IPS-15b (cell line): ENCODE results near the gene RAB11FIP4.

ENCODE experiments used
- H3K27me3 ChIP-seq: one replicate; pipeline ENCODE4 v1.6.1; 2013; ENCODE audit warnings: low read length; ENCODE audit not compliant: control insufficient read depth, insufficient read depth
- H3K36me3 ChIP-seq: one replicate; pipeline ENCODE4 v1.6.1; 2013; ENCODE audit warnings: low read length; ENCODE audit not compliant: control insufficient read depth, insufficient read depth
- H3K4me1 ChIP-seq: one replicate; pipeline ENCODE4 v1.6.1; 2013; ENCODE audit warnings: mild to moderate bottlenecking, low read length; ENCODE audit not compliant: control insufficient read depth, insufficient read depth
- H3K4me3 ChIP-seq: one replicate; pipeline ENCODE4 v1.5.1; 2013; ENCODE audit warnings: low read depth, low read length
- H3K9ac ChIP-seq: one replicate; pipeline ENCODE4 v1.6.1; 2013; ENCODE audit warnings: low read depth, mild to moderate bottlenecking, low read length
- H3K9me3 ChIP-seq: one replicate; pipeline ENCODE4 v1.6.1; 2013; ENCODE audit warnings: mild to moderate bottlenecking, low read length; ENCODE audit not compliant: control insufficient read depth, insufficient read depth

The RAB11FIP4 gene

DNA sequence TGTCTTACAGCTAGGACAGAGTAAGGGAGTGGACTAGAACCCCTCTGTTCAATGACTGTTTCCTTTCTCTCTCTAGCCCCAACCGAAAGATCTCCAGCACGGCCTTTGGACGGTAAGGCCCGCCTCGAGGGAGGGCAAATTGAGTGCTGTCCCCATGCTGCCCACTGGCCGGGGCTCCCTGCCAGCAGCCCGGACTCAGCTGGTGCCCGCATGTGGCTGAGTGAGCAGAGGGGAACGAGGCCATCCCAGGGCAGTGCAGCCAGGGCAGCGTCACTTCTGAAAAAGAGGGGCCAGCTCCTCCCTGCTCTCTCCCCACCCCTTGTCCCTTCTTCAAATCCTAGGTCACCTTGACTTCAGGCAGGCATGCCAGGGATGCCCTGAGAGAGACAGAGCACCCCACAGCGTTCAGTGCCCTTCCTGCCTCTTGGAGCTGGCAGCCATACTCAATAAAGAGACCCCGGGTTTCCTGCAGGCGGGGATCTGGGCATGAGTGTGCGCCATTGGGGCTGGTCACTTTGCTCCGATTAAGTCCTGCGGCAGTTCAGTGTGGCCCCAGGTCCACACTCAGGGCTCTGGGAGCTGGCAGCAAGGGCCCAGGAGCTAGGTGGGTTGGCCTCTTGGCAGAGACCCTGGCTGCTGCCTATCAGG lies 130.9 kb downstream of the RAB11FIP4 start:
- Histone ChIP-seq H3K9ac (no peak overlapping the region), H3K9me3 (no peaks in the 10 kb centered on the region), H3K4me3 (no peak overlapping the region), H3K27me3 (no peaks in the 10 kb centered on the region), H3K4me1 (no peaks in the 10 kb centered on the region), H3K36me3 (peaks cover 28% of the 10 kb centered on the region)

DNA sequence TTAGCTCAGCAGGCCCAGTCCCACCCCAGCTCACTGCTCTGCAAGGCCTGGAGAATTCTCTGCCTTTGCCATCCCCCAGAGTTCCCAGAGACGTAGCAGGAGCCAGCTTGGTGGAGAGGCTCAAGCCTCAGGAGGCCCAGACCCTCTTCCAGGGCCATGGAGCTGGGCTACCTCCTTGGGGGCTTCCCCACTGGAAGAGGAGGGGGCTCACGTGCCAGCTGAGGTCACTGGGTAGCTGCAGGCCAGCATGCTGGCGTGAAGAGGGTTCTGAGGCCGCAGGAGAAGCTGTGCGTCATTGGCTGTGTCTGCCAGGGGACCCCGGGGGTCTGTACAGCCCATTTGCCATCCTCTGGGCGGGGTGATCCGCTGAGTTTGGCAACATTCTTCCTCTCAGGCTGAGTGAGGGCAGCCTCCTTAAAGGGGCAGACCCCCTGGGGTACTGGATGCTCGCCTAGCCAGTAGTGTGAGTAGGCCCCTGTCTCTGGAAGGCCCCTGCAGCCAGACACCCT lies 131.6 kb downstream of the RAB11FIP4 start:
- no peaks in the 10 kb centered on the region for H3K4me1 ChIP-seq
- no peaks in the 10 kb centered on the region for H3K27me3 ChIP-seq
- H3K4me3 ChIP-seq = no peak overlapping the region
- H3K36me3 ChIP-seq = peaks cover 28% of the 10 kb centered on the region
- H3K9ac ChIP-seq = no peak overlapping the region
- no peaks in the 10 kb centered on the region for H3K9me3 ChIP-seq

DNA sequence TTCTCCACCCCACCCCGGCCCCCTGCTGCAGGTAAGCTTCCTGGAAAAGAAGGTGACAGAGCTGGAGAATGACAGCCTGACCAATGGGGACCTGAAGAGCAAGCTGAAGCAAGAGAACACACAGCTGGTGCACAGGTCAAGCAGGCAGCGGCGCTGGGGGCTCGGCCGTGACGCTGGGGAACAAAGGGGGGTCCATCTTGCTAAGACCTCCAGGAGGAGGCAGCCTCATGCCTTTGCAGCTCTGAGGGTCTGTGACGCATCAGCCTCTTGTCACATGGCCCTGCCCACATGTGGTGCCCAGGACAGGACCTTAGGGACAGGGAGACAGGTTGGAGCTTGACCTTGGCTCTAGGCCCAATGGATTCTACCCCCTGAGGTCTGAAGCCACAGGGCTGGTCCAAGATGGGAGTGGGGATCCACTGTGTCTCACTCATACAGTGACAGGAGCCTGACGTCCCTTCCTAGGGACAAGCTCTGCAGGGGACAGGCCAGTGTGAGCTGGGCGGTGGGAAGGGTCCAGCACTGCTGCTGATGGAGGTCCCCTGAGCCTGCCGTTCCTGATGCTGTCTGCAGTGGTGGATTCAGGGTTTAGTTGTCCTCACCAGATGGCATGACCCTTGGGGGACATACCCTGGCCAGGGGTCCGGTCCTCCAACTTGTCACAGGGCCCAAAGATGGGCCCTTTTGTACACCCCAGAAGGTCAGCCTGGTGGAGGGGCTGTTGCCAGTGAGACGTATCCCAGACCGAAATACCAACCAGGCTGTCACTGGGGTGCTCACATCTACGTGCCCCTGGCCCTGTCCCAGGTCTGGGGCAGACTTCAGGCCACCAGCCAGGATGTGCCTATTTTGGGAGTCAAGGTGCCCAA lies 132.6 kb downstream of the RAB11FIP4 start:
- Histone ChIP-seq H3K27me3 (no peaks in the 10 kb centered on the region), H3K36me3 (peaks cover 39% of the 10 kb centered on the region), H3K9me3 (no peaks in the 10 kb centered on the region), H3K4me1 (no peaks in the 10 kb centered on the region), H3K9ac (no peak overlapping the region), H3K4me3 (no peak overlapping the region)

- Histone ChIP-seq H3K36me3 (peaks cover 47% of the 10 kb centered on the region), H3K4me3 (no peak overlapping the region), H3K9me3 (no peaks in the 10 kb centered on the region), H3K9ac (no peak overlapping the region), H3K27me3 (no peaks in the 10 kb centered on the region), H3K4me1 (no peaks in the 10 kb centered on the region)
Measured at GRCh38 chr17:31524926-31525800, 133.7 kb downstream of the RAB11FIP4 start.

GRCh38 chr17:31525801-31526549 lies 134.5 kb downstream of the RAB11FIP4 start:
- no peaks in the 10 kb centered on the region for H3K27me3 ChIP-seq
- H3K4me1 ChIP-seq = no peaks in the 10 kb centered on the region
- peaks cover 53% of the 10 kb centered on the region for H3K36me3 ChIP-seq
- no peaks in the 10 kb centered on the region for H3K9me3 ChIP-seq
- H3K4me3 ChIP-seq = no peak overlapping the region
- H3K9ac ChIP-seq = no peak overlapping the region

- Histone ChIP-seq H3K27me3 (no peaks in the 10 kb centered on the region), H3K9ac (no peak overlapping the region), H3K4me1 (no peaks in the 10 kb centered on the region), H3K36me3 (peaks cover 62% of the 10 kb centered on the region), H3K4me3 (no peak overlapping the region), H3K9me3 (no peaks in the 10 kb centered on the region)
Measured at GRCh38 chr17:31527606-31528005, 136.1 kb downstream of the RAB11FIP4 start.

DNA sequence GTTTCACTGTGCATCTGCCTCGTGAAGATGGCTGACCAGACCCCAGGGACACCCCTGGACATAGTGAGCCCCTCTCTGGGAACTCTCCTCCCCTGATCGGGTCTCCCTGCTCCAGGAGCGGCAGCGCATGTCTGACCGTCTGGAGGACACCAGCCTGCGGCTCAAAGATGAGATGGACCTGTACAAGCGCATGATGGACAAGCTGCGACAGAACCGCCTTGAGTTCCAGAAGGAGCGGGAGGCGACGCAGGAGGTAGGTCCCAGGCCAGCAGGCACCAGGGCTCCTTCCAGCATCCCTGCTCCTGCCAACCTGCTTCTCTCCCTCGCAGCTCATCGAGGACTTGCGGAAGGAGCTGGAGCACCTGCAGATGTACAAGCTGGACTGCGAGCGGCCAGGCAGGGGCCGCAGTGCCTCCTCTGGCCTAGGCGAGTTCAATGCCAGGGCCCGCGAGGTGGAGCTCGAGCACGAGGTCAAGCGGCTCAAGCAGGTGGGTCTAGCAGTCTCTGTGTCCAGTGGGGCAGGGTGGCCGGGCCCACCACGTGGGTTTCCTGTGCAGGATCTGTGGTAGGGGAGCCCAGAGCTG lies 136.9 kb downstream of the RAB11FIP4 start:
- Histone ChIP-seq H3K9me3 (no peaks in the 10 kb centered on the region), H3K9ac (no peak overlapping the region), H3K4me1 (no peaks in the 10 kb centered on the region), H3K36me3 (peaks cover 56% of the 10 kb centered on the region), H3K4me3 (no peak overlapping the region), H3K27me3 (no peaks in the 10 kb centered on the region)

DNA sequence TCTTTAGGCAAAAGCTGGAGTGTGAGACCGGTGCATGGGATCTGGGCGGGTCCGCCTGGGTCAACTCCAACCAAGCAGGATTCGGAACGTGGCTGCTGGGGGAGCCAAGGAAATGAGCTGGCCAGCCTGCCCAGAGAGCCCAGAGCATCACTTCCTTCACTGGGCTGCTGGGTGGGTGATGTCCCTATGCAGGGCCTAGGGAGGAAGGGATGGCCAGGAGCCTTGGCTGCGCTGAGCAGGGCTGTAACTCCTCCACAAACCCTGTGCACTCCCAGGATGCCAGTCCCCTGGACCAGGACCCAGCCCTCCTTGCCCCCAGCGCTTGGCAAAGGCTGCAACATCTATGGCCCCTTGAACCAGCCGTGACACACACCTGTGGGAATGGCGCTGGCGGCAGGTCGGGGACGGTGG lies 138.4 kb downstream of the RAB11FIP4 start:
- H3K27me3 ChIP-seq = no peaks in the 10 kb centered on the region
- no peak overlapping the region for H3K4me3 ChIP-seq
- H3K4me1 ChIP-seq = no peaks in the 10 kb centered on the region
- H3K9ac ChIP-seq = no peak overlapping the region
- H3K9me3 ChIP-seq = no peaks in the 10 kb centered on the region
- H3K36me3 ChIP-seq = peaks cover 41% of the 10 kb centered on the region

- Histone ChIP-seq H3K9ac (no peak overlapping the region), H3K4me1 (no peaks in the 10 kb centered on the region), H3K9me3 (no peaks in the 10 kb centered on the region), H3K4me3 (no peak overlapping the region), H3K27me3 (no peaks in the 10 kb centered on the region), H3K36me3 (peaks cover 41% of the 10 kb centered on the region)
Measured at GRCh38 chr17:31530391-31530985, 139.0 kb downstream of the RAB11FIP4 start.

DNA sequence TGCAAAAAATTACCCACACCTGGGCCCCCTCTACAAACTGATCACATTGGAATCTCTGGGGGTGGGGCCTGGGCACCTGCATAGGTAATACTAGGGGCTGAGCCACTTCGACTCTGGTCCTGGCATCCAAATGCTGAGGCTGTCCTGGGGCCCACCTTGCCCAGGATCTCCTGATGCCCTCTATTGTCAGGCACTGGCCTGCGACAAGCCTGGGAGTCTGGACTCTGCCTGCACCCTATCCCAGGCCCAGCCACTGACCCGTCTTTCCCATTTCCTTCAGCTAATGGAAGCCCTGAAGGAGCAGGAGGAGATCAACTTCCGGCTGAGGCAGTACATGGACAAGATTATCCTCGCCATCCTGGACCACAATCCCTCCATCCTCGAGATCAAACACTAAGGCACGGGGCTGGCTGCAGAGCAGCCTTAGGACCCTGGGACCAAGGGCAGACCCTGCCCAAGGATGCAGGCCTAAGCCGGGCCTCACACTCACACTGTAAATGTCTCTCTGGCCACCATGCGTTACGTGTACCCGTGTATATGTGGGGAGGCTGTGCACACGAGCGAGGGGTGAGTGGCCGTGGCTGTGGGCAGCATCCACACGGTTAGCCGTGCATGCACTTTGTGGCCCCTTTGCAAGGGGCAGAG lies 140.0 kb downstream of the RAB11FIP4 start:
- Histone ChIP-seq H3K4me3 (no peak overlapping the region), H3K36me3 (peaks cover 36% of the 10 kb centered on the region), H3K9me3 (no peaks in the 10 kb centered on the region), H3K27me3 (no peaks in the 10 kb centered on the region), H3K4me1 (no peaks in the 10 kb centered on the region), H3K9ac (no peak overlapping the region)
